Inferior parietal cortex (tissue), 1 donor: ENCODE data around the gene RXFP1.

Source experiments
- DNase-seq: peaks from one replicate; pipeline ENCODE4 v3.0.0-alpha.2; 2016; ENCODE audit errors: extremely low spot score

RXFP1 gene

DNA sequence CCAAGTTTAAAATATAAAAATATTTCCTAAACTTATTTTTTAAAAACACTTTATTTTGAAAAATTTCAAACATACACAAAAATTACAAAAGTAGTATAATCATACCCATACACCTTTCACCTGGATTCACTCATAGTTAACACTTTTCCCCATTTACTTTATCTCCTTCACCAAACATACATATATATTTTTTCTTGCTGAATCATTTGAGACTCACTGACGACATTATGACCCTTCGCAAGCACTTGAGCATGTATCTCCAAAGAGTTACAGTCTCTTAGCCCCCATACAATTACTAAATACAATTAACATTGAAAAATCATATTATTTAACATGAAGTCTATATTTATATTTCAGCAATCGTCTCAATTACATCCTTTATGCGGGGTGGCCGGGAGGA, 19.8 kb downstream of the RXFP1 start:
- no peak for DNase-seq

GRCh38 chr4:158543191-158543590, 21.5 kb downstream of the RXFP1 start:
- DNase-seq: no peak

GRCh38 chr4:158544141-158544540, 22.5 kb downstream of the RXFP1 start:
- DNase-seq: no peak

DNA sequence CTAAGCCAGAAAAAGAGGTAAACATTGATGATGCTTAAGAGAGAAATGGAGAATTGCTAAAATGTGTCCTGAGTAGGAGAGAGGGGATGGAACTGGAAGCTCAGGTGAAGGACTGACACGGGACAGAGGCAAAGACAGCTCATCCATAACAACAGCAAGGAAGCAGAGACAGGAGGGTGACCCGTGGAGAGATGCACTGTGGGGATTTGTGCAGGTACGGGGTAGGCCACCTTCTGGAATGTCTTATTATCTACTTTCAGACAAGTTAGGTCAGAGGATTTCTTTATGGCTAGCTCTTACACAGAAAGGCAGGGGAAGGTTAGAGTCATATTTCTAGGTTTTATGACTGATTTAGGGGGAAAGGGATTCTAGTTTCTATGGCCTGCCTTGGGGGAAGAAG, 31.7 kb downstream of the RXFP1 start:
- DNase-seq: no peak

DNA sequence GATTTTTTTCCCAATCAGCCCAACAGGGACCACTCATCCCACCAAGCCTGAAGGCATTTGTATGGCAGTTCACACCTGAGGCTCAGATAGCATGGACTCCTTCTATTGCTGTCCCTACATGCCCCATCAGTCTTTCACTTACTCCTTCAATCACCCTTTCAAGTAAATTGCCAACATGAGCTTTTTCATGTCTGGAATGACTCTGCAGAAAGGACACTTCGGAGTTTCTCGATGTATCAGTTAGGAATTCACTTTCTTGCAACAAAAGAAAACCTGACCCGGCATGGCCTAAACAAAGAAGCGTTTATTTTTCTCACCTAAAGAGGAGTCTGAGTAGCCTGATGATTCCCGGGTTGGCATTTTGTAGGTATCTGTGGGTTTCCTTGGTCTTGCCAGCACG, 38.6 kb downstream of the RXFP1 start:
- DNase-seq: no peak

DNA sequence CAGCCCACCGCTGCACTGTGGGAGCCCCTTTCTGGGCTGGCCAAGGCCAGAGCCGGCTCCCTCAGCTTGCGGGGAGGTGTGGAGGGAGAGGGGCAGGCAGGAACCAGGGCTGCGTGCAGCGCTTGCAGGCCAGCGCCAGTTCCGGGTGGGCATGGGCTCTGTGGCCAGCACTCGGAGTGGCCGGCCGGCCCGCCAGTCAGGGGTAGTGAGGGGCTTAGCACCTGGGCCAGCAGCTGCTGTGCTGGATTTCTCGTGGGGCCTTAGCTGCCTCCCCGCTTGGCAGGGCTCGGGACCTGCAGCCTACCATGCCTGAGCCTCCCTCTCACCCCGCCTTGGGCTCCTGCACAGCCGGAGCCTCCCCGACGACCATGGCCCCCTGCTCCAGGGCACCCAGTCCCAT, 45.2 kb downstream of the RXFP1 start:
- no peak for DNase-seq

DNA sequence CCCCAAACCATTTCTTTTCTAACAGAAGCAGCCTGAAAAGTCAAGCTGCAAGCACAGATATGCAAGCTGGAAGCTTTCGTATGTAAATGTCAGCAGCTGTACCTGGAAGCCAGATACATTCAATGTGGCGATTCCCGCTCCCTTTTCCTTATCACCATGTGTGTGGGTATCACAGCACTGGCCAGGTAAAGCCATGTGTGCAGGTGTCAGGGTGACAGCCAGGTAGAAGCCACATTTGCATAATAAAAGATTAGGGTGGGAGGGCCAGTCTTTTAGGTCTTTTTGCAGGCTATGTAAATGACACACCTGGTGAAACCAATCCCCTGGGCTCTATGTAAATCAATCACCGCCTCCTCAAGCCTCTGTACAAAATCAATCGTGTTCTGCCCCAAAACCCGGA, 50.1 kb downstream of the RXFP1 start:
- DNase-seq: no peak

DNA sequence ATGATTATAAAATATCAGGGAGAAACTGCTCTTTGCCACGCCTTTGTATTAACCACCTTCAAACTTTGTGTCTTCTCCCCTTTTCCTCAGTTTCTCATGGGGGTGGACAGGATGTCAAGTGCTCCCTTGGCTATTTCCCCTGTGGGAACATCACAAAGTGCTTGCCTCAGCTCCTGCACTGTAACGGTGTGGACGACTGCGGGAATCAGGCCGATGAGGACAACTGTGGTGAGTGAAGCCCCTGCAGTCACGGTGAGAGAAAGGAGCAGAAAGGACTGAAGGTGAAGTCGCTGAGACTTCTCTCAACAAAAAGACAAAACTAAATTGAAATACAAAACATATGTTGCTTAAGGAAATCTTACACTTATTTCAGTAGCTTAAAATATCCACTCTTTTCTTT, 50.9 kb downstream of the RXFP1 start:
- DNase-seq: no peak

DNA sequence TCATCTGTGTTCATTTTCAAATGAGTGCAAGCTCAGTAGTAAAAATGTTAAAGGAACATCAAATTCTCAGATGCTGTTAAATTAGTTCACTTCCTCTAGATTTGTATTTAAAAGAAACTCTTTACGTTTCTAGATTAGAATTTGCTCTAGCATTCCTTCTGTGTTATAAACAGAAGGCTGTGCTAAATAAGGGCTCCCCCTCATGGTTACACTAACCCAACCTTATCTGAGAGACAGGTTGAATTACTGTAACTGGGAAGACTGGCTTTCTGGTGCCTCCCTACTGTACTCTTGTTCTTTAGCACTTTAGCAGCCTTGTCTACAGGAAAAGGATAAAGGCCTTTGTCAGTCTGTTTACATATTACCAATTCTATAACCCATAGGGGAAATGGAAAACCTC, 56.8 kb downstream of the RXFP1 start:
- no peak for DNase-seq

DNA sequence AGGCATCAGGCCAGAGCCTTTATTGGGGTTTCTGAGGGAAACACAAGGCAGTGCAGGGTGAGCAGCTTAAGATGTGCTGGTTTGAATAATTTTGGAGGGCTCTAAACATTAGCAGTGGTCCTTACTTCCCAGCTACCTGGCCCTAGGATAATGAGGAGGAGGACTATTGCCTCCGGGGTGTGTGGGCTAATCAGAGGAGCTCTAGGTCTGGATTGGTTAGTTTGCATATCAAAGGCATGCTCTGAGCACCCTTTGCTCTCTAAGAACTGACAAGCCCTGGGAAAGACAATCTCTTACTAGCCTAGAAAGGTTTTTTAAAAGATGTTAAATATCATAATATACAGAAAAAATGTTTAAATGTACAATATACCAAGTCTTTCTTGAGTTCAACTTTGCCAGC, 58.4 kb downstream of the RXFP1 start:
- no peak for DNase-seq

- DNase-seq: no peak
Measured at GRCh38 chr4:158581161-158581560, 59.5 kb downstream of the RXFP1 start.

DNA sequence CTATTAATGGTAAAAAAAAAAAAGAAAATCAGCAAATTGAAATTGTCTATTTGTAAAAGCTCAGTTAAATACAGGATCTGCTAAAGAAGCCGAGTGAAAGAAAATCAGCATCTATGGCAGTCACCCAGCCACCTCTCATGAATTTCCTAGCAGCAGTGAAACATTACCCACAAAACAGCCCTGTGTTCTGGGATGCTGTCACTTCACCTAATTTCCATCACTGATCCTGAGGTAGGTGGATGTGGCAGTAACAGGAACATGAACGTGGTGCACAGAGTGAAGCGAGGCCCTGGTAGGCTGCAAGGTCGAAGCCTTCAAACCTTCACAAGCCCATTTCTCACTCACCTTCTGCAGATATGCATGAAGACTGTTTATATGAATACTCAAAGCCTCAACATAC, 65.2 kb downstream of the RXFP1 start:
- DNase-seq: no peak

- no peak for DNase-seq
Measured at GRCh38 chr4:158588285-158588684, 66.6 kb downstream of the RXFP1 start.

GRCh38 chr4:158588777-158589176, 67.1 kb downstream of the RXFP1 start:
- no peak for DNase-seq

- no peak for DNase-seq
Measured at GRCh38 chr4:158590306-158590705, 68.6 kb downstream of the RXFP1 start.

GRCh38 chr4:158590824-158591223, 69.1 kb downstream of the RXFP1 start:
- no peak for DNase-seq

- DNase-seq: no peak
Measured at GRCh38 chr4:158597879-158598596, 76.4 kb downstream of the RXFP1 start.

GRCh38 chr4:158599150-158599549, 77.5 kb downstream of the RXFP1 start:
- no peak for DNase-seq

GRCh38 chr4:158599765-158600498, 78.2 kb downstream of the RXFP1 start:
- DNase-seq: no peak

DNA sequence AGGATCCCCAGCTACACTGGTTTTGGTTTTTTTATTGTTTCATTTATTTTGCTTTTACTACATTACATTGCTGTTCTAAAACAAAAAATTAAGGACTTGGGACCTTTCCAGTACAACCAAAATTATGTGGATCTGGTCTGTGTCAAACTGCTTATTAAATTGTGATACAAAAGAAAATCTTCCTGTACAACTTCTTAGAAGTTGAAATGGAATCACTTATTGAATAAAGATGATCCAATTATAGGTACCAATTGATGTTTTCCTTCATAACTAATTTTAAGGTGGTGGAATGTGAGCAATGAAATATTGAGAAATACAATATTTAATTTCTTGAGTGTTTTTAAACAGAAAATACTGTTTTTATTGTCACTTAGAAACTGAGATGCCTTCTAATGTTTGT, 82.7 kb downstream of the RXFP1 start:
- no peak for DNase-seq

- no peak for DNase-seq
Measured at GRCh38 chr4:158605393-158605792, 83.7 kb downstream of the RXFP1 start.

DNA sequence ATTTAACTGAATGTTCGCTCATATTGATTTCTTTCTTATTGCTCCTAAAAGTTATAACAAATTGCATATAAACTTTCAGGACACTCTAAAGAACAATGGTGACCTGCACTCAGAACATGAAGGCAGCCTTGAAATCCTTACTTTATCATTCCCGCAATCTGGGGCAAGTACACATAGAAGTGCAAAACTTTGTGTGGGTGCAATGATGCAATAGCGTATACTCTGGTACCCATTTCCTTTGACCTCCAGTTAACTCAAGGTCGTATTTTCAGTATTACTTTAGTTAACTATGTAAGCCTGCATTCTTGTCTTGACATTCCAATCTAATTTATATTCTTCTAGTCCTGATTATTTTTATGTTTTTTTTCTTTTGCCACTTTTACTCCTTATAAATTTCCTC, 85.3 kb downstream of the RXFP1 start:
- no peak for DNase-seq

GRCh38 chr4:158609116-158609515, 87.4 kb downstream of the RXFP1 start:
- DNase-seq: no peak

DNA sequence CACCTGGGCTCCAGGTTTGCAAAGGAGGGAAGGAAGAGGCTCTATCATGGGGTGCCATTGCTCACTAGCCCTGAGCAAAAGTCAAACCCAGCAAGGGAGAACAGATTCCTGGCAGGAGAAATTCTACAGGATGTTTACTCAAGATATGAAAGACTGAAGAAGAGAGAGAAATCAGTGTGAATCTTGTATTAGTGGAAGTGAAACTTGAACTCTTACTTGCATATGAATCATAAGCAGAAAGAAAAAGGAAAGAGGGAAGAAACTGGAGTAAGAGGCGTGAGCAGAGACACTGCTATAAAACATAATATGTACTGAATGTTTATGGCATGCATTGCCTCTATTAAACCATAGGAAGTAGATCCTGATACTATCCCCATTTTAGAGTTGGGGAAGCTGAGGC, 89.1 kb downstream of the RXFP1 start:
- DNase-seq: no peak
